Psoas muscle (tissue), 8 donors: ENCODE measurements around the gene NDST1. TPM values are rescaled to one million over a fixed set of nuclear protein-coding genes. Genes with fewer than 3 reads are reported as not detected.

Source experiments
- ATAC-seq, 4 donors: fragments of 200-7000 bp; cut with Tn5 transposase; one replicate each; pipeline ENCODE4 v1.9.1; 2020; ENCODE audit warnings: moderate library complexity in 3 of 4, mild to moderate bottlenecking in 2 of 4
- DNase-seq, 2 donors: peaks; one replicate each; pipeline ENCODE4 v3.0.0-alpha.2; 2020
- H3K27ac ChIP-seq: fragments of 200-600 bp; one replicate; pipeline ENCODE4 v1.8.0; 2022
- H3K27me3 ChIP-seq, 3 donors: fragments of 200-600 bp in 1 of 3; one replicate each; pipeline versions ENCODE4 v1.6.1 to v1.8.0; 2013 to 2022; ENCODE audit warnings: low read length in 2 of 3, mild to moderate bottlenecking in 2 of 3, moderate library complexity in 1 of 3; ENCODE audit not compliant: insufficient read depth in 3 of 3
- H3K36me3 ChIP-seq, 2 donors: fragments of 200-600 bp in 1 of 2; one replicate each; pipeline versions ENCODE4 v1.6.1 to v1.8.0; 2013 to 2022; ENCODE audit warnings: low read depth in 1 of 2, mild to moderate bottlenecking in 1 of 2, moderate library complexity in 1 of 2; ENCODE audit not compliant: insufficient read depth in 1 of 2
- H3K4me1 ChIP-seq: fragments of 200-600 bp; one replicate; pipeline ENCODE4 v1.8.0; 2022
- H3K4me3 ChIP-seq: fragments of 200-600 bp; one replicate; pipeline ENCODE4 v1.8.0; 2022; ENCODE audit warnings: mild to moderate bottlenecking
- H3K9me3 ChIP-seq: fragments of 200-600 bp; one replicate; pipeline ENCODE4 v1.8.0; 2022
- CTCF ChIP-seq: fragments of 200-600 bp; IDR thresholded peaks from one replicate; pipeline ENCODE4 v1.8.0; 2022; ENCODE audit warnings: antibody characterized with exemption
- WGBS, 3 donors: extraction: QIAGEN DNeasy Blood & Tissue Kit; methylation state at CpG; one replicate each; pipeline versions ENCODE4 v1.1.6 to v1.1.7; 2013; 5-methylcytosine and 5-hydroxymethylcytosine counted together
- intact Hi-C, 2 donors: fragments of 100-400 bp; cut with DNase I; formaldehyde crosslinking; loops; one replicate each; pipeline versions ENCODE4 v1.11.0 to v1.14.2; 2022
- polyA plus RNA-seq, 3 donors: library from polyadenylated mRNA; stranded (reverse); fragments of 200-250 nt; gene quantifications; one replicate each; pipeline ENCODE4 v1.2.3, GENCODE V29; 2013
- total RNA-seq, 4 donors: library from RNA; stranded (reverse); fragmentation: NEBNext Ultra II Directional in 2 of 4; extraction: Animal tissue kit (Norgen Biotek cat#: 25700) in 2 of 4; gene quantifications; one replicate each; pipeline versions ENCODE4 v1.2.1 to v1.2.4, GENCODE V29; 2021 to 2023
- donor health status: healthy with polysubstance abuse.
- donor health status: DM: no; HTN: no; CAD: no; lungs with moderate emphysema.
- donor health status: Bipolar disorder and iron deficiency.
- donor health status: healthy.
- donor health status: DM: yes; HTN: yes; CAD: no.
- donor health status: DM: no; HTN: no; CAD: no.
- donor health status: DM: no; HTN: no; CAD: no.
- donor health status: DM: yes; HTN: yes; CAD: no.

NDST1 gene
- total and polyA plus RNA-seq, 7 donors = 11.0 to 40.2 (median 30.1) TPM

DNA sequence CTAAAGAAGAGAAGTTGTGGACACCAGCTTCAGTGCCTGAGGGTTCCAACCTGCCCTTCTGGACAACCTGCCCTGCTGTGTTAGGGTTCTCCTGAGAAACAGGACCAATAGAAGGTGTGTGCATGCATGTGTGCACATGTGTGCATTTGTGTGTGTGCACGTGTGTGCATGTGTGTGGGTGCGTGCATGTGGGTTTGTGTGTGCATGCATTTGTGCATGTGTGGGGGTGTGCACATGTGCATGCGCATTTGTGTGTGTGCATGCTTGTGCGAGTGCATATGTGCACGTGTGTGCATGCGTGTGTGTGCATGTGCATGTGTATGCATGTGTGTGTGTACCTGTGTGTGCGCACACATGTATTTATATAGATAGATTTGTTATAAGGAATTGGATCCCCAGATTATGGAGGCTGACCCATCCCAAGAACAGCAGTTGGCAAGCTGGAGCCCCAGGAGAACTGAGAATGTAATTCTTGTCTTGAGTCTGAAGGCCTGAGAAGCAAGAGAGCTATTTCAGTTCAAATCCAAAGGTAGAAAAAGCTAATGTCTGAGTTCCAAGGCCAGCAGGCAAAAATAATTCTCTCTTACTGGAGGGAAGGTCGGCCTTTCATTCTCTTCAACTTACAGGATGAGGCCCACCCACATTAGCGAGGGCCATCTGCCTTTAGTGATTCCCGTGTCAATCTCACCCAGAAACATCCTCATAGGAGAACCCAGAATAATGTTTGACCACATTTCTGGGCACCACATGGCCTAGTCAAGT is 69.6 kb downstream of the NDST1 start:
- no peak for DNase-seq
- peaks cover 0 to 3% (median 0%) of the 10 kb centered on the region in 3 donors for H3K27me3 ChIP-seq
- TF ChIP-seq CTCF = no peak
- no peak overlapping the region for H3K4me3 ChIP-seq
- ATAC-seq = no peak
- H3K27ac ChIP-seq = no peak overlapping the region
- intact Hi-C loops = no loop called here
- H3K4me1 ChIP-seq = peaks cover 2% of the 10 kb centered on the region
- WGBS, 3 donors = 92 to 94% (median 93%) methylated on average over 10 of the region's 10 CpGs
- no peaks in the 10 kb centered on the region for H3K36me3 ChIP-seq
- no peaks in the 10 kb centered on the region for H3K9me3 ChIP-seq

- no peaks in the 10 kb centered on the region for H3K9me3 ChIP-seq
- WGBS, 3 donors = 65 to 66% (median 66%) methylated on average over 16 of the region's 16 CpGs
- no peak for TF ChIP-seq CTCF
- intact Hi-C loops = no loop called here
- H3K4me1 ChIP-seq = peaks cover 2% of the 10 kb centered on the region
- no peak overlapping the region for H3K27ac ChIP-seq
- H3K36me3 ChIP-seq = no peaks in the 10 kb centered on the region
- H3K27me3 ChIP-seq = peaks cover 0 to 3% (median 0%) of the 10 kb centered on the region in 3 donors
- H3K4me3 ChIP-seq = no peak overlapping the region
- ATAC-seq = no peak
- DNase-seq = no peak
Observed at GRCh38 chr5:150578781-150579461, 71.0 kb downstream of the NDST1 start.

- ATAC-seq = no peak
- H3K4me3 ChIP-seq = no peak overlapping the region
- no peaks in the 10 kb centered on the region for H3K36me3 ChIP-seq
- intact Hi-C loops = no loop called here
- 78 to 89% (median 84%) methylated on average over 11 of the region's 11 CpGs for WGBS, 3 donors
- TF ChIP-seq CTCF = no peak
- H3K4me1 ChIP-seq = peaks cover 2% of the 10 kb centered on the region
- no peak overlapping the region for H3K27ac ChIP-seq
- H3K27me3 ChIP-seq = peaks cover 0 to 3% (median 0%) of the 10 kb centered on the region in 3 donors
- no peaks in the 10 kb centered on the region for H3K9me3 ChIP-seq
- no peak for DNase-seq
Observed at GRCh38 chr5:150579462-150580400, 71.8 kb downstream of the NDST1 start.

- H3K4me1 ChIP-seq = peaks cover 9% of the 10 kb centered on the region
- peaks cover 0 to 3% (median 0%) of the 10 kb centered on the region in 3 donors for H3K27me3 ChIP-seq
- no peak overlapping the region for H3K4me3 ChIP-seq
- TF ChIP-seq CTCF = no peak
- WGBS, 3 donors = 78 to 91% (median 83%) methylated on average over 3 of the region's 3 CpGs
- H3K36me3 ChIP-seq = no peaks in the 10 kb centered on the region
- intact Hi-C loops = no loop called here
- ATAC-seq (no peak), DNase-seq (no peak)
- no peak overlapping the region for H3K27ac ChIP-seq
- no peaks in the 10 kb centered on the region for H3K9me3 ChIP-seq
Observed at GRCh38 chr5:150580917-150581316, 73.0 kb downstream of the NDST1 start.
